ENCODE measurements around the gene TAF4. TPM values are rescaled to one million over a fixed set of nuclear protein-coding genes. Genes with fewer than 3 reads are reported as not detected.

TAF4 gene
- total and polyA plus RNA-seq, 2 donors from 2014 or later, result 3.7 to 18.4 TPM

DNA sequence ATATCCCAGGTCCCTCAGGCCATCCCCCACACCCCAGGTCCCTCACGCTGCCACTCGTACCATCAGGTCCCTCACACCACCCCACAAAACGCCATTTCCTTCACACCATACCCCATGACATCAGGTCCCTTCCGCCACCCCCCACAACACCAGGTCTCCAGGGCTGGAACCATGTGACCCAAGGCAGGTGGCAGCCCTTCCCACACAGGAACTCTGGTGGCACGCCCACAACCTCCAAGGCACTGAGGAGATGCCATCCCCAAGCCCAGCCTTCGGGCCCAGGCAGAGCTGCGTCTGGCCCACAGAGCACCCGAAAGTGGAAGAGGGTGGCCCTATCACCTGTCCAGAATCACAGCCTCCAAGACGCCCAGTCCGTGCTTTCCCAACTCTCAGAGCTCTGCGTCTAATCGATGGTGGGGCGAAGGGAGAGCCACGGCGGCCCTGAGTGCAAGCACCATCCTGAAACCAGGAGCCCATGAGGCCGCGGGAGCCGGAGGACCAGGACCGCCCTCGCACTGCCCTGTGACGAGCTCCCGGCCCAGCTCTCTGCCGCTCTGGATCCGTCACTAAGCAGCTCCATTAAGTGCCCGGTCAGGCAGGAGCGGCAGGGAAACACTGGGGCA is 12.7 kb downstream of the TAF4 start:
- TF ChIP-seq, protein P1, sequence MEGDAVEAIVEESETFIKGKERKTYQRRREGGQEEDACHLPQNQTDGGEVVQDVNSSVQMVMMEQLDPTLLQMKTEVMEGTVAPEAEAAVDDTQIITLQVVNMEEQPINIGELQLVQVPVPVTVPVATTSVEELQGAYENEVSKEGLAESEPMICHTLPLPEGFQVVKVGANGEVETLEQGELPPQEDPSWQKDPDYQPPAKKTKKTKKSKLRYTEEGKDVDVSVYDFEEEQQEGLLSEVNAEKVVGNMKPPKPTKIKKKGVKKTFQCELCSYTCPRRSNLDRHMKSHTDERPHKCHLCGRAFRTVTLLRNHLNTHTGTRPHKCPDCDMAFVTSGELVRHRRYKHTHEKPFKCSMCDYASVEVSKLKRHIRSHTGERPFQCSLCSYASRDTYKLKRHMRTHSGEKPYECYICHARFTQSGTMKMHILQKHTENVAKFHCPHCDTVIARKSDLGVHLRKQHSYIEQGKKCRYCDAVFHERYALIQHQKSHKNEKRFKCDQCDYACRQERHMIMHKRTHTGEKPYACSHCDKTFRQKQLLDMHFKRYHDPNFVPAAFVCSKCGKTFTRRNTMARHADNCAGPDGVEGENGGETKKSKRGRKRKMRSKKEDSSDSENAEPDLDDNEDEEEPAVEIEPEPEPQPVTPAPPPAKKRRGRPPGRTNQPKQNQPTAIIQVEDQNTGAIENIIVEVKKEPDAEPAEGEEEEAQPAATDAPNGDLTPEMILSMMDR (IDR thresholded peaks at IDR 0.05; ENCODE audit: borderline replicate concordance, extremely low read depth, insufficient read depth), result no peak
- no peak for FAIRE-seq
- Histone ChIP-seq H3K4me3 (ENCODE audit: low read length in 3 of 3) (no peak overlapping the region), H3K4me1 (ENCODE audit: control insufficient read depth in 2 of 3, insufficient read depth in 2 of 3, low read depth in 1 of 3, low read length in 3 of 3) (no peaks in the 10 kb centered on the region), H3K27me3 (ENCODE audit: control insufficient read depth, insufficient read depth, low read length) (no peaks in the 10 kb centered on the region), H3K9ac (ENCODE audit: low read length in 3 of 3) (no peak overlapping the region), H3K9me3 (ENCODE audit: control insufficient read depth in 2 of 3, insufficient read depth in 1 of 3, low read length in 3 of 3) (no peaks in the 10 kb centered on the region), H3K27ac (ENCODE audit: low read depth in 2 of 2, low read length in 2 of 2) (no peak overlapping the region), H3K36me3 (ENCODE audit: control insufficient read depth in 2 of 3, insufficient read depth in 3 of 3, low read length in 3 of 3) (no peaks in the 10 kb centered on the region)
- intact Hi-C loops (cut with DNase I), result no loop called here
- DNase-seq, result peak in 1 of 5 donors; percentile 55

DNA sequence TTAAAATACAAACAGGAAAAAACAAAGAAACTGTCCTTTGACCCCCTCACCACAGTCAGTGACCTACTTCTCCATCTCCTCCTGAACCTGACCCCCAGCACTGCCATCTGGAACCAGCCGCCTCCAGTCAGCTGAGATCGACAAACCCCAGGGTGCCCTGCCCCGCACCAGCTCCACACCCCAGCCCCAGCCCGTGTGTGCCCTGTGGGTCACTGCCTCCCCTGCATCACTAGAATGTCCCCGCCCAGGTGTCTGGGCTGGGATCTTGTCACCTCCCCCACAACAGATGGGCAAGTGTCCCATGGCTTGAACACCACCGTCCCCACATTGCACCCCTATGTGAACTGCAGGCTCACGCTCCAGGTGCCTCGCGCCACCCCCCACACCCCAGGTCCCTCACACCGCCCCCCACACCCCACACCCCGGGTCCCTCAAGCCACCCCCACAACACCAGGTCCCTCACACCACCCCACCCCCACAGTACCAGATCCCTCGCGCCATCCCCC is 13.3 kb downstream of the TAF4 start:
- no peak overlapping the region for H3K27ac ChIP-seq (ENCODE audit: low read depth in 2 of 2, low read length in 2 of 2)
- no peaks in the 10 kb centered on the region for H3K4me1 ChIP-seq (ENCODE audit: control insufficient read depth in 2 of 3, insufficient read depth in 2 of 3, low read depth in 1 of 3, low read length in 3 of 3)
- FAIRE-seq, result no peak
- TF ChIP-seq, protein P1 (IDR thresholded peaks at IDR 0.05; ENCODE audit: borderline replicate concordance, extremely low read depth, insufficient read depth), result no peak
- H3K27me3 ChIP-seq (ENCODE audit: control insufficient read depth, insufficient read depth, low read length), result no peaks in the 10 kb centered on the region
- intact Hi-C loops (cut with DNase I), result no loop called here
- H3K4me3 ChIP-seq (ENCODE audit: low read length in 3 of 3), result no peak overlapping the region
- H3K9me3 ChIP-seq (ENCODE audit: control insufficient read depth in 2 of 3, insufficient read depth in 1 of 3, low read length in 3 of 3), result no peaks in the 10 kb centered on the region
- no peaks in the 10 kb centered on the region for H3K36me3 ChIP-seq (ENCODE audit: control insufficient read depth in 2 of 3, insufficient read depth in 3 of 3, low read length in 3 of 3)
- peak in 1 of 5 donors; percentile 44 for DNase-seq
- no peak overlapping the region for H3K9ac ChIP-seq (ENCODE audit: low read length in 3 of 3)

DNA sequence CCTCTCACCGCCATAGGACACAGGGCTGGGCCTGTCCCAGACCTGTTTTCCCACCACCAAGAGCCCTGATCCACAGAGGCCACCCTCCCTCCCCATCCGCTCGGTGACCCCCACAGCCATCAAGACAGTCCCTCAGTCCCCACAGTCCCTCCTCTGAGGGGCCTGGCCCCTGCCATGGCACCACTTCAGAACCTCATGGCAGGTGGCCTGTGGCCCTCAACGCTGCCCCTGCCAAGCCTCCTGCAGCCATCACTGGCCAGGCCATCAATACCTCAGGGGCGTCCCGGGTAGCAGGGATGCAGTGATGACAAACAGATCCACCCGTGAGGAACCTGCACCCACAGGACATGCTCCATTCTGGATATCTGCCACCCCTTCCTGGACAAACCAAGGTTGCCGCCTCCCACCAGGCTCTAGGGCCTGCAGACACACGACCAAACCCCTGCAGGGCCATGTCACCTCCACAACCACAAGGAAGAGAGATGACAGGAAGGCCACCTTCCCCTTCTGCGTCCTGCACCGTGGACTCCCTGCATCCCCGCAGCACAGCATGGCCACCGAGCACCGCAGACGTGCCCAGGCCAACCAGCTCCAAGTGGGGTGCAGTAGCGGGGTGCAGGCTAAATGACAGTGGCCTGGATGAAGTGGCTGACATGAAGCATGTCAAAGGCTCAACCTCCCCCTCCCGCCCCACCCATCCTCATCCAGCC is 14.0 kb downstream of the TAF4 start:
- TF ChIP-seq, protein P1 (IDR thresholded peaks at IDR 0.05; ENCODE audit: borderline replicate concordance, extremely low read depth, insufficient read depth), result no peak
- Histone ChIP-seq H3K4me3 (ENCODE audit: low read length in 3 of 3) (no peak overlapping the region), H3K9ac (ENCODE audit: low read length in 3 of 3) (no peak overlapping the region), H3K4me1 (ENCODE audit: control insufficient read depth in 2 of 3, insufficient read depth in 2 of 3, low read depth in 1 of 3, low read length in 3 of 3) (no peaks in the 10 kb centered on the region), H3K27ac (ENCODE audit: low read depth in 2 of 2, low read length in 2 of 2) (no peak overlapping the region), H3K9me3 (ENCODE audit: control insufficient read depth in 2 of 3, insufficient read depth in 1 of 3, low read length in 3 of 3) (no peaks in the 10 kb centered on the region), H3K36me3 (ENCODE audit: control insufficient read depth in 2 of 3, insufficient read depth in 3 of 3, low read length in 3 of 3) (no peaks in the 10 kb centered on the region), H3K27me3 (ENCODE audit: control insufficient read depth, insufficient read depth, low read length) (no peaks in the 10 kb centered on the region)
- intact Hi-C loops (cut with DNase I), result no loop called here
- FAIRE-seq (no peak), DNase-seq (peak in 1 of 5 donors; percentile 49)

Data from kidney (tissue), 14 donors.